Left kidney (tissue), 2 donors: ENCODE measurements around the gene CDX1. TPM values are rescaled to one million over a fixed set of nuclear protein-coding genes. Genes with fewer than 3 reads are reported as not detected.

Experiments used
- DNase-seq: peaks from one replicate; pipeline ENCODE4 v3.0.0-alpha.2; 2013
- polyA plus RNA-seq: library from polyadenylated mRNA; unstranded; fragments of 120-200 nt; gene quantifications from one replicate; pipeline ENCODE4 v1.2.1, GENCODE V29; 2013; ENCODE audit not compliant: insufficient read length

Gene CDX1
- polyA plus RNA-seq, 1 donor = 0.45 TPM

DNA sequence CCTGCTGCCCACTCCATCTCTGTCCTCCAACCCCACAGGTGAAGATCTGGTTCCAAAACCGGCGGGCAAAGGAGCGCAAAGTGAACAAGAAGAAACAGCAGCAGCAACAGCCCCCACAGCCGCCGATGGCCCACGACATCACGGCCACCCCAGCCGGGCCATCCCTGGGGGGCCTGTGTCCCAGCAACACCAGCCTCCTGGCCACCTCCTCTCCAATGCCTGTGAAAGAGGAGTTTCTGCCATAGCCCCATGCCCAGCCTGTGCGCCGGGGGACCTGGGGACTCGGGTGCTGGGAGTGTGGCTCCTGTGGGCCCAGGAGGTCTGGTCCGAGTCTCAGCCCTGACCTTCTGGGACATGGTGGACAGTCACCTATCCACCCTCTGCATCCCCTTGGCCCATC lies 16.9 kb downstream of the CDX1 start:
- DNase-seq = no peak

- no peak for DNase-seq
Measured at GRCh38 chr5:150184006-150184405, 17.4 kb downstream of the CDX1 start.

DNA sequence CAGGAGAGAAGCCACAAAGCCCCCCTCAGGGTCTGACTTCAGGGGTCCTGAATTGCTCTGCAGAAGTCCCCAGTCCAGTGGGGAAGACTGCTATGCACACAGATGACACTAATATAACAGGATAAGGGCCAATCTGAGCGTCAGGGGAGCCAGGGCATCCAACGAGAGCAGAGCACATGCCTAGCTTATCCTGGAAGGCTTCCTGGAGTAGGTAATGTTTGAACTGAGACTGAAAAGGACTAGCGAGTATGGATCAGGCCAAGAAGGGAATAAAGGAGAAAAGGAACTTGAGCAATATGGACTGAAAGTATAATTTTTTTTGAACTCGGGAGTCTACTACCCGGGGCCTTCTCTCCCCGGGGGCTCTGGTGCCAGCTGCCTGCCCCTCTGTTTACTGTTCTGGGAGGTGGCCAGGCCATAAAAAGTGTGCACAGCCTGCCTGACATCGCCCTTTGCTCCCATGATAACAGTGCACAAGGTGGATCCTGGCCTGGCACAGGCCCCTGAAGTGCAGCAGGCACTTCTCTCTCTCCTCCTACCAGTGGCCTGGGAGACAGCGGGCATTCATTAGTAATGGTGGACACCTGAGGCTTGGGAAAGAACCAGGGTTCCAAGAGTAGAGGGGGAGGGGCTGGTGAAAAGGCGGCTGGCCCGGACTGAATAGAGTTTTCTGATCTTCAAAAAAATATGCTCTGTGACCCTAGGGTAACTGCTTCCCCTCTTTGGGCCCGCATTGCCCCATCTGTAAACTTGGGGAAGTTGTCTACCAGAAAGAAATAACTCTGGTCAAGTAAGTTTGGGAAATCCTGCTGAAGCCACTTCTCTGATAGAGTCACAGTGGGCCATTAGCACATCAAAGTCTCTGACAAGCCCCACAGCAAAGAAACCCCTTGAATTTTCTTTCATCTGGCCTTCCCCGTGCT lies 18.7 kb downstream of the CDX1 start:
- DNase-seq = no peak

- no peak for DNase-seq
Measured at GRCh38 chr5:150186137-150186536, 19.6 kb downstream of the CDX1 start.

DNA sequence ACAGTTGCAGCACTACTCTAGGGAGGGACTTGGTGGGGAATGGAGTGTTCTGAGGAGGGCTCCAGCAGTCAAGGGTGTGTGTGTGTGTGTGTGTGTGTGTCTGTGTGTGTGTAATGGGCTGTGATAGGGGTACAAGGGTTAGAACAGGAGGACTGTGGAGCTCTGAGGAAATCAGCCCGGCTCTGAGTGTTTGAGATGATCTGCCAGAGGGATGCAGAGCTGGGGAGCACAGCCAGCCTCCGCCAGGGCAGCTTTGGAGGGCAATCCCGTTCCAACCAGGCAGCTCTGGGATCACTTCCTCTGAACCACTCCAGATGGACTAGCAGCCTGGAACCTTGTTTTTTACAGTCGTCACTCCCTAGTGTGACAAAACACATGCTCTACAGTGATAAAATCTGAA lies 20.3 kb downstream of the CDX1 start:
- DNase-seq = no peak

- DNase-seq = no peak
Measured at GRCh38 chr5:150188146-150188842, 21.7 kb downstream of the CDX1 start.

- no peak for DNase-seq
Measured at GRCh38 chr5:150189326-150189725, 22.7 kb downstream of the CDX1 start.

DNA sequence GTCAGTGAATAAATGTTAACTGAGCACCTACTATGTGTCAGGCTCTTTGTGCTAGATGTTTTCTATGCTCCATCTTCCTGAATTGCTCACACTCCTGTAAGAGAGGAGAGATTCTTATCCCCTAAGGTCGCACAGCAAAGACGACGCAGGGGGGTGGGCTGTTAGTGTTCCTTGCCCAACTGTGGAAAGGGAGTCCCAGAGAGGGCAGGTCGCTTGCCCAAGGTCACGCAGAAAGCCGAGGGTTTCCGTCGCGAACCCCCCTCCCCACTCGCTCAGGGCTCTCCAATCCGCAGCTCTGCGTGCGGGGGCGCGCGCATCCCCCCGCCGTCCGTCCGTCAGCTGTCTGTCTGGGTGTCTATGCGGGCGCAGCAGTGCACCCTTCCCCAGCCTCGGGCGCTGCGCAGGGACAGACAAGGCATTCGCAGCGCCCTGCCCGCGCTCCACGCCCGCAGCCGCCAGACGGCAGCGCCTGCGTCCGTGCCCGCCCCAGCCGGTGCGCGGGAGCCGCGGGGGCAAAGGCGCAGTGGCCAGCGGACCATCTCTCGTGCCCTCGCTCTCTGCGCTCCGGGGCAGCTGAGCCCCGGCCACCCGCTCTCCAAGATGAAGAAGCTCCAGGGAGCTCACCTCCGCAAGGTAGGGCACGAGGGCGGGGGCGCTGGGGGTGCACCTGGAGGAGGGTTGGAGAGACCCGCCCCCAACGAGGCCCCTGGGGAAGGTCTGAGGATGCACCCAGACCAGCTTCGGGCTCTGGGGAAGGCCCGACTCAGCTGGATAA lies 23.3 kb downstream of the CDX1 start, which contains the start of gene SLC6A7:
SLC6A7 (plus strand) TSS at position 335 of the 775 bp plus-strand sequence; CDS start at position 601, 266 bp downstream.
- no peak for DNase-seq

GRCh38 chr5:150190503-150190979 lies 24.0 kb downstream of the CDX1 start:
- no peak for DNase-seq

DNA sequence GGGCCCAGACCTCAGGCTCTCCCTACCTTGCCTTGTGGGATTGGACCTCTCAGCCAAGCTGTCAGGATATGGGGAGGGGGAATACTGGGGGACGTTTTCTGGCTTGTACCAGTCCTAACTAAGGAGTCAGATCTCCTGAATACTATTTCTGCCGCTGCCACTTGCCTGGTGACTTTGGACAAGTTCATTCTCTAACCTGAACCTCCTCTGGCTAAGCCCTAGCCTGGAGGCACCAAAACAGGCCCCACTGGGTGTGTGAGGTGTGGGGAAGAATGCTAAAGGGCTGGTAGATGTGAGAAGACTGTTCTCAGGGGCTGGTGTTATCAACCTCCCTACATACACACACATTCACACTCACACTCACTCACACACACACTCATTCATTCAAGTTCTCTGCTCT lies 24.4 kb downstream of the CDX1 start:
- no peak for DNase-seq

GRCh38 chr5:150192462-150192861 lies 25.9 kb downstream of the CDX1 start:
- DNase-seq = no peak

DNA sequence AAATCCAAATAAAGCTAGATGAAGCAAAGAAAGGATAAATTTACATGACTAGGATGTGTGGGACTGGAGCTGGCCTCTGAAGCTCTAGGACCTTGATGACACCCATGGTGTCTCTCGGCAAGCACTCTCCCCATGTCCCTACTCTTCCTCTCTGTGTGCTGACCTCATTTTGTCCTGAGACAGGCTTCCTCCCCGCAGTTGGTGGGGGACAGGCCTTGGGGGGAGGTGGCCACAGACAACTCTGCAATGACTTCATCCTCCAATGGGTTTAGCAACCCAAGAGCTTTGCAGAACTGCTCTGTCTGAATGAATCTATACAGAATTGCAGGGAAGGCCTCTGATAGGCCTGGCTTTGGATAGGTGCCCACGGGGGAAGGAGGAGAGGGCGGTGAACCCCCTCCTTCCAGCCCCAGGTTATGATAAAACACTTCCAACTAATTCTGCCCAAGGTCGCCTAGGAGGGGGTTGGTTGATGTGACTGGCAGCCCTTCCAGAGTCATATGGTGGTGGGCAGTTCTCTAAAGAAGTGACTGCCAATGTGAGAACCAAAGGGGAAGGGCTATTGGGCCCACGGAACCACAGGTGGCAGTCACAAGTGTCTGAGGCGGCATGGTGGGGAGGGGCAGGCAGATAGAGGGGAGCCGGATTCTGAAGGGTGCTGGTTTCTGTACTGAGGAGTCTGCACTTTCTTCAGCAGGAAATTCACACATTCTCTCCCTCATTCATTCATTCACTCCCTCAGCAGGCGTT lies 29.3 kb downstream of the CDX1 start:
- no peak for DNase-seq

DNA sequence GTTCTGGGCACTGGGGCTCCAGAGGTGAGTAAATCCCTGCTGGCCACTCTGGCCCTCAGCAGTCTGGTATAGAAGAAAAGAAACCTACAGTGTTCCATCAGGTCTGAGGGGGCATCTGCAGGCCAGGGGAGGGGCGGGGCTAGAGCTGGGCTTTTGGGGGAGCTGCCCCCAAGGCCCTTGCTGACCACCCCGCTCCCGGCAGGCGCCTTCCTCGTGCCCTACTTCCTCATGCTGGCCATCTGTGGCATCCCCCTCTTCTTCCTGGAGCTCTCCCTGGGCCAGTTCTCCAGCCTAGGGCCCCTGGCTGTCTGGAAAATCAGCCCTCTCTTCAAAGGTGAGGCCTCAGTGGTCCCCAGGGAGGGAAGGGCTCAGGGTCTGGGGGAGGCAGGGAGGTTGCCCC lies 29.9 kb downstream of the CDX1 start:
- no peak for DNase-seq

- DNase-seq = no peak
Measured at GRCh38 chr5:150196986-150197385, 30.4 kb downstream of the CDX1 start.

- DNase-seq = no peak
Measured at GRCh38 chr5:150197476-150197875, 30.9 kb downstream of the CDX1 start.

DNA sequence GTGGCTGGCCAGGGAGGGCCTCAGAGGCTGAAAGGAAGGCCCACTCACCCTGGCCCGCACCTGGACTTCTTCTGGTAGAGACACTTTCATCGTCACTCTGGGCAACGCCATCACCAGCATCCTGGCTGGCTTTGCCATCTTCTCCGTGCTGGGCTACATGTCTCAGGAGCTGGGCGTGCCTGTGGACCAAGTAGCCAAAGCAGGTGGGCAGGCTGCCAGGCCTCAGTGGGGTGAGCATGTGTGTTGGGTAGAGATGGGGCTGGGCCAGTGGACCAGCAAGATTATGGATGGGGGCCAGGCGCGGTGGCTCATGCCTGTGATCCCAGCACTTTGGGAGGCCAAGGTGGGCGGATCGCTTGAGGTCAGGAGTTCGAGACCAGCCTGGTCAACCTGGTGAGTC lies 35.9 kb downstream of the CDX1 start:
- no peak for DNase-seq

DNA sequence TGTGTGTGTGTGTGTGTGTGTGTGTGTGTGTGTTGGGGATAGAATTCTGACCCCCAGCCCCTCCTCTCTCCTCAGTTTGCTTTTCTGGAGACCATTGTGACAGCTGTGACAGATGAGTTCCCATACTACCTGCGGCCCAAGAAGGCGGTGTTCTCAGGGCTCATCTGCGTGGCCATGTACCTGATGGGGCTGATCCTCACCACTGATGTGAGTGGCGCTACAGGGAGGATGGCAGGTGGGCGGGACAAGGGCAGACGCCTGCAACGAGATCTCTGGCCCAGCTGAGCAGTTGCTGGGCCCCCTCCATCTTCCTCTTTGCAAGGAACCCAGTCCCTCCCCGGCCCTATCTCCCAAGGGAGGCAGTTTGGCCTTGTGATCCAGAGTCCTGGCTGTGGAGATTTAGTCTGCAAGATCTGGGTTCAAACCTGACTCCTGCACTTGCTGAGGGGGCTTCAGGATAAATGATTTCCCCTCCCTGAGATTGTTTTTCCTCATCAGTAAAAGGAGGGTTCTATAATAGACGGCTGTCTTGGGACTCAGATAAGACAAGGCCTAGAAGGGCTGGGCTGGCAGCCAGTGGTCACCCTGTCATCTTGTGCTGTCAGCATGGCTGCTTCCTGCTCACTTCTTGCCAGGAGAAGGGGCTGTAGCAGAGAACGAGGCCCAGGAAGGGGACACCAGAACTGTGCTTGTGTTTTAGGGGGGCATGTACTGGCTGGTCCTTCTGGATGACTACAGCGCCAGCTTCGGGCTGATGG lies 37.4 kb downstream of the CDX1 start:
- no peak for DNase-seq

DNA sequence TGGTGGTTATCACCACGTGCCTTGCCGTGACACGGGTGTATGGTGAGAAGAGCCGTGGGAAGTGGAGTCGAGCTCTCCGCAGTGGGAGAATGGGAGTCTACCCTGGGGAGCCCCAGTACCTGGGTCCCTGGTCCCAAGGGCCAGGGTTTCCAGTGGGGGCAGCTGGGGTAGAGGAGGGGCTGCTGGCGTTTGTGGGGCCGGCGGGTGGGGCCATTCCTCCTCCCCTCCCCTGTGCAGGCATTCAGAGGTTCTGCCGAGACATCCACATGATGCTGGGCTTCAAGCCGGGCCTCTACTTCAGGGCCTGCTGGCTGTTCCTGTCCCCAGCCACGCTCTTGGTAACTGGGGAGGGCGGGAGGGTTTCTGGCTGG lies 38.0 kb downstream of the CDX1 start:
- no peak for DNase-seq

DNA sequence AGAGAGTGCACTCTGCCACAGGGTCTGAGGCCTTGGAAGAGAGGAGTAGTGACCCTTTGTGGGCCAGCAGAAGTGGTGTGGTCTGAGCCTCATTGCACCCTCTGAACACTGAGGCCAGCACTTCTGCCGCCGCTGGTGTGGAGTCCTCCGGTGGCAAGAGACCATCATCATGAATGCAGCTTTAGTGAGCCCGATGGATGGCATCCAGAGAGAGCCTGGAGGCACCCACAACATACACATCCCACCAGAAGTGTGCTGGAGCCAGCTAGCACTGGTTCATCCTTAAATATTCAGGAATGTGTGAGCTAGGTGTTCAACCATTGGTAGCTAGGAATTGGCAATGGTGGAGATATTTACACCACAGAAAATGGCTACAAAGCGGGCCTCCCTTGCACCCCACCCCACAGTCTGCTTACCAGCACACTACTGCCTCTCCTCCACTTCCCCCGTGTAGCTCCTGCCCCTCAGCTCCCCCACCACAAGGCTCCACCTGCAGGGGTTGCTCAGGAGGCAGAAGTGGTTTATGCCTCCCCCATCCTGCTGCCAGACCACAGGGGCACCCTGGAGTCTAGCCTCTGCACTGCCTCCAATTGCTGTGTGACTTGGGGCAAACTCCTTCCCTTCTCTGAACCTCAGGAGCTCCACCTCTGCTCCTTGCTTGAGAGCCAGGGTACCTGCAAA lies 39.7 kb downstream of the CDX1 start:
- no peak for DNase-seq

- DNase-seq = no peak
Measured at GRCh38 chr5:150206779-150207115, 40.2 kb downstream of the CDX1 start.
